Upper lobe of left lung (tissue), 6 donors: ENCODE data around the gene CLSTN1. TPM values are rescaled to one million over a fixed set of nuclear protein-coding genes. Genes with fewer than 3 reads are reported as not detected.

ENCODE experiments used
- ATAC-seq, 2 donors: fragments of 200-7000 bp; cut with Tn5 transposase; one replicate each; pipeline ENCODE4 v1.9.1; 2022; ENCODE audit warnings: mild to moderate bottlenecking in 2 of 2, moderate library complexity in 2 of 2; ENCODE audit not compliant: low FRiP score in 2 of 2
- DNase-seq, 2 donors: peaks; one replicate each; pipeline ENCODE4 v3.0.0-alpha.2; 2019 to 2020
- H3K27ac ChIP-seq, 4 donors: fragments of 200-600 bp; sonication (generic); one replicate each; pipeline ENCODE4 v1.5.1; 2016 to 2019
- H3K27me3 ChIP-seq, 4 donors: fragments of 200-600 bp; sonication (generic); one replicate each; pipeline ENCODE4 v1.5.1; 2017 to 2019
- H3K36me3 ChIP-seq, 4 donors: fragments of 200-600 bp; sonication (generic); one replicate each; pipeline ENCODE4 v1.5.1; 2016 to 2019
- H3K4me1 ChIP-seq, 4 donors: fragments of 200-600 bp; sonication (generic); one replicate each; pipeline ENCODE4 v1.5.1; 2018 to 2019
- H3K4me3 ChIP-seq, 4 donors: fragments of 200-600 bp; sonication (generic); one replicate each; pipeline ENCODE4 v1.5.1; 2017 to 2019; ENCODE audit warnings: mild to moderate bottlenecking in 2 of 4, moderate library complexity in 1 of 4
- H3K9me3 ChIP-seq, 4 donors: fragments of 200-600 bp; sonication (generic); one replicate each; pipeline ENCODE4 v1.5.1; 2018 to 2019
- CTCF ChIP-seq, 6 experiments: fragments of 450-650 bp in 4 of 6; fragments of 200-600 bp in 2 of 6; sonication (generic) in 2 of 6; IDR thresholded peaks; one replicate each; pipeline ENCODE4 v1.5.1; 2016 to 2019; ENCODE audit warnings: antibody characterized with exemption in 6 of 6
- EP300 ChIP-seq, 4 donors: sonication (generic); formaldehyde crosslinking; IDR thresholded peaks; one replicate each; pipeline ENCODE4 v1.5.1; 2017; ENCODE audit warnings: antibody characterized with exemption in 4 of 4, control low read depth in 2 of 4
- POLR2A ChIP-seq, 4 donors: fragments of 450-650 bp; IDR thresholded peaks; one replicate each; pipeline ENCODE4 v1.5.1; 2016 to 2017; ENCODE audit warnings: antibody characterized with exemption in 4 of 4, mild to moderate bottlenecking in 2 of 4
- POLR2AphosphoS5 ChIP-seq, 2 donors: sonication (generic); formaldehyde crosslinking; IDR thresholded peaks; one replicate each; pipeline ENCODE4 v1.5.1; 2017; ENCODE audit warnings: antibody characterized with exemption in 2 of 2
- WGBS, 2 donors: methylation state at CpG; one replicate each; pipeline ENCODE4 v1.1.5; 2017 to 2018; 5-methylcytosine and 5-hydroxymethylcytosine counted together
- total RNA-seq, 6 donors: library from RNA; depleted of rRNA in 4 of 6; stranded (reverse); fragments of >200 nt in 4 of 6; gene quantifications; one replicate each; pipeline versions ENCODE4 v1.1.0 to v1.2.1, GENCODE V29; 2016 to 2021
- donor health status: DM: no; HTN: no; CAD: no; lungs with moderate emphysema.
- donor health status: DM: no; HTN: yes; CAD: no; lungs with severe emphysema.

Gene CLSTN1
- total RNA-seq, 6 donors from 2014 or later, result 35.6 to 82.7 (median 59.5) TPM

DNA sequence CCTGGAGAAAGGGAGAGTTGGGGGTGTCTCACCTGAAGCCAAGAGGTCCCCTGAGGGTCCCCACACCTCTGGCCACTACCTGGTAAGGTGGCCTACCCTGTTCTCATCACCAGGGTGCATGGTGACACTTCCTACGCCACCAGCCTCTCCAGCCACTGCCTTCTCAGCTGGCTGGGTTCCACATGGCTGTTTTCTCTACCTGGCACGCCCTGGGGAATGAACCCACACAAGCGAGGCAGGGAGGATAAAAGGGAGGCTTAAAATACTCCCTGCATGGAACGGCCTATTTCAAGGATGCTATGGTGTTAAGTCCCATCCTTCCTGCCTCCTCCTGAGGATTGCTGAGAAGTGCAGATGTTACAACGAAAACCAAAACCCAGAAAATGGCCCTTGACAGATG is 87.5 kb downstream of the CLSTN1 start:
- H3K9me3 ChIP-seq, result no peaks in the 10 kb centered on the region
- TF ChIP-seq POLR2AphosphoS5 (IDR thresholded peaks at IDR 0.05) (no peak), CTCF (IDR thresholded peaks at IDR 0.05) (no peak), EP300 (IDR thresholded peaks at IDR 0.05) (no peak), POLR2A (IDR thresholded peaks at IDR 0.05) (no peak)
- H3K4me1 ChIP-seq, result no peaks in the 10 kb centered on the region
- H3K4me3 ChIP-seq, result no peak overlapping the region
- DNase-seq (no peak), ATAC-seq (no peak)
- H3K27ac ChIP-seq, result no peak overlapping the region
- peaks cover 27 to 100% (median 80%) of the 10 kb centered on the region in 4 donors for H3K36me3 ChIP-seq
- no peaks in the 10 kb centered on the region for H3K27me3 ChIP-seq
- 94 to 97% methylated on average over 5 of the region's 5 CpGs for WGBS, 2 donors

- WGBS, 2 donors, result 94% methylated on average over 16 to 19 of the region's 19 CpGs
- Histone ChIP-seq H3K4me1 (no peaks in the 10 kb centered on the region), H3K9me3 (no peaks in the 10 kb centered on the region), H3K27me3 (no peaks in the 10 kb centered on the region), H3K36me3 (peaks cover 24 to 100% (median 80%) of the 10 kb centered on the region in 4 donors), H3K27ac (no peak overlapping the region), H3K4me3 (no peak overlapping the region)
- TF ChIP-seq CTCF (IDR thresholded peaks at IDR 0.05) (no peak), EP300 (IDR thresholded peaks at IDR 0.05) (no peak), POLR2AphosphoS5 (IDR thresholded peaks at IDR 0.05) (no peak), POLR2A (IDR thresholded peaks at IDR 0.05) (no peak)
- ATAC-seq (no peak), DNase-seq (no peak)
Measured at GRCh38 chr1:9735800-9736199, 88.0 kb downstream of the CLSTN1 start.

GRCh38 chr1:9733160-9733789 is 90.5 kb downstream of the CLSTN1 start:
- WGBS, 2 donors, result 98% methylated on average over 9 to 14 of the region's 14 CpGs
- TF ChIP-seq EP300 (IDR thresholded peaks at IDR 0.05), result no peak
- TF ChIP-seq CTCF (IDR thresholded peaks at IDR 0.05), result no peak
- no peak for TF ChIP-seq POLR2A (IDR thresholded peaks at IDR 0.05)
- no peak for TF ChIP-seq POLR2AphosphoS5 (IDR thresholded peaks at IDR 0.05)
- Histone ChIP-seq H3K36me3 (peaks cover 31 to 100% (median 85%) of the 10 kb centered on the region in 4 donors), H3K27me3 (no peaks in the 10 kb centered on the region), H3K4me1 (no peaks in the 10 kb centered on the region), H3K4me3 (no peak overlapping the region), H3K9me3 (no peaks in the 10 kb centered on the region), H3K27ac (no peak overlapping the region)
- no peak for ATAC-seq
- DNase-seq, result no peak

DNA sequence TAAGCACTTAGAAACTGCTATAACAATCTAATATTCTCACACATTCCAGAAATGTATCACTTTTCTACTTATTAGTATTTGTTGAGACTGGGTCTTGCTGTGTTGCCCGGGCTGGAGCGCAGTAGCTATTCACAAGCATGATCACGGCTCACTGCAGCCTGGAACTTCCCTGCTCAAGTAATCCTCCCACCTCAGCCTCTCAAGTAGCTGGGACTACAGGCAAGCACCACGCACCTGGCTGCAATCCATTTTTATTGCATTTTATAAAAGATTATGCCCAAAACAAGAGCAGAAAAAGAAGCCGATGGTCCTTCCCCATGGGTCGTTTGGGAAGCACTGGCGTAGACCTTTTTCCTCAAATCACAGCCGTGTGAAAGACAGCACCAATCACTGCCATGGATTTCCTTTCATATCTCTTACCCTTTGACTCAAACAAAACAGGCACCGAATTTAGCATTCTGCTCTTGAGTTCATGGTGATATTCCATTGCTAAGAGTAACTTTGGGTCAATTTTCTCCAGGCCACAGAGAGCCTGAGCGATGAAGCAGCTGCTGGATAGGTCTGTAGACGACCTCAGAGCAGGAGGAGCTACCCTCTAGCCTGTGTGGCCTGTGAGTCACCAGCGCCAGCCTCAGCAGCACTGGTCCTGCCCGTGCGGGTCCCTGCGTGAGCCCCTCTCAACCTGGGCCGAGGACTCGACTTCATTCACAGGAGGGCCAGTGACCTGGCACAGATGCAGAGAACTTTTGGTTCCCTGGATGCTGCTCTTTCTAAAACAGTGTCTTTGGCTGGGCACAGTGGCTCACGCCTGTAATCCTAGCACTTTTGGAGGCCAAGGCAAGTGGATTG is 91.4 kb downstream of the CLSTN1 start:
- Histone ChIP-seq H3K4me1 (no peaks in the 10 kb centered on the region), H3K4me3 (no peak overlapping the region), H3K9me3 (no peaks in the 10 kb centered on the region), H3K36me3 (peaks cover 31 to 99% (median 86%) of the 10 kb centered on the region in 4 donors), H3K27ac (no peak overlapping the region), H3K27me3 (no peaks in the 10 kb centered on the region)
- WGBS, 2 donors, result 89 to 94% methylated on average over 11 to 18 of the region's 18 CpGs
- DNase-seq, result no peak
- ATAC-seq, result no peak
- TF ChIP-seq EP300 (IDR thresholded peaks at IDR 0.05), result no peak
- TF ChIP-seq POLR2AphosphoS5 (IDR thresholded peaks at IDR 0.05), result no peak
- TF ChIP-seq POLR2A (IDR thresholded peaks at IDR 0.05), result no peak
- no peak for TF ChIP-seq CTCF (IDR thresholded peaks at IDR 0.05)
